Chondrocyte (in vitro differentiated cells): ENCODE data around the gene S100A13. TPM values are rescaled to one million over a fixed set of nuclear protein-coding genes. Genes with fewer than 3 reads are reported as not detected.
A peak's percentile ranks its signal among the peaks of the same experiment; 100 is the strongest.

Experiments
- DNase-seq: peaks from one replicate; pipeline ENCODE4 v3.0.0; 2021; ENCODE audit warnings: mixed read lengths, low spot score
- H3K27ac Mint-ChIP-seq: one replicate; pipeline ENCODE4 v1.8.0; 2021; ENCODE audit warnings: mild to moderate bottlenecking, moderate library complexity, mixed read lengths; ENCODE audit not compliant: unreplicated experiment
- H3K27me3 Mint-ChIP-seq: 2 replicates; pipeline ENCODE4 v1.8.0; 2021; ENCODE audit warnings: low read depth, mixed read lengths
- H3K36me3 Mint-ChIP-seq: 2 replicates; pipeline ENCODE4 v1.8.0; 2021; ENCODE audit warnings: low read depth, mixed read lengths
- H3K4me1 Mint-ChIP-seq: 2 replicates; pipeline ENCODE4 v1.8.0; 2021; ENCODE audit warnings: low read depth, mild to moderate bottlenecking, mixed read lengths
- H3K4me3 Mint-ChIP-seq: one replicate; pipeline ENCODE4 v1.8.0; 2021; ENCODE audit warnings: mild to moderate bottlenecking, moderate library complexity, mixed read lengths; ENCODE audit not compliant: unreplicated experiment
- H3K9me3 Mint-ChIP-seq: 2 replicates; pipeline ENCODE4 v1.8.0; 2021; ENCODE audit warnings: low read depth, mixed read lengths
- CTCF ChIP-seq: fragments of 200-600 bp; sonication (generic); IDR thresholded peaks from 2 replicates; pipeline ENCODE4 v1.5.0; 2021; ENCODE audit warnings: antibody characterized with exemption, mild to moderate bottlenecking, moderate library complexity
- total RNA-seq: library from RNA; stranded (reverse); gene quantifications from 3 replicates; pipeline ENCODE4 v1.2.1, GENCODE V29; 2021

Gene S100A13
- total RNA-seq, 1 donor from 2014 or later, result 113 TPM

- Mint-ChIP-seq H3K27ac (peak overlapping the region; percentile 81), H3K36me3 (peaks cover 2% of the 10 kb centered on the region), H3K9me3 (no peaks in the 10 kb centered on the region), H3K27me3 (no peaks in the 10 kb centered on the region), H3K4me1 (peaks cover 78% of the 10 kb centered on the region), H3K4me3 (no peak overlapping the region)
- peak; percentile 64 for DNase-seq
- no peak for TF ChIP-seq CTCF
These were observed 2.7 kb upstream of the S100A13 start for GRCh38 chr1:153629971-153630370.

- peaks cover under 1% of the 10 kb centered on the region for H3K36me3 Mint-ChIP-seq
- H3K4me3 Mint-ChIP-seq, result no peak overlapping the region
- peak overlapping the region; percentile 81 for H3K27ac Mint-ChIP-seq
- peaks cover 80% of the 10 kb centered on the region for H3K4me1 Mint-ChIP-seq
- no peaks in the 10 kb centered on the region for H3K27me3 Mint-ChIP-seq
- no peak for TF ChIP-seq CTCF
- DNase-seq, result peak; percentile 64
- H3K9me3 Mint-ChIP-seq, result no peaks in the 10 kb centered on the region
These were observed 2.0 kb upstream of the S100A13 start for GRCh38 chr1:153629343-153629665.

- H3K27me3 Mint-ChIP-seq, result no peaks in the 10 kb centered on the region
- peaks cover 81% of the 10 kb centered on the region for H3K4me1 Mint-ChIP-seq
- TF ChIP-seq CTCF, result no peak
- H3K36me3 Mint-ChIP-seq, result peaks cover 5% of the 10 kb centered on the region
- H3K9me3 Mint-ChIP-seq, result no peaks in the 10 kb centered on the region
- peak overlapping the region; percentile 14 for H3K27ac Mint-ChIP-seq
- no peak overlapping the region for H3K4me3 Mint-ChIP-seq
- peak; percentile 60 for DNase-seq
These were observed 1.5 kb upstream of the S100A13 start for GRCh38 chr1:153628638-153629342.

GRCh38 chr1:153627715-153628626, 666 bp upstream of the S100A13 start, which contains the start of gene S100A1:
Gene S100A1 (plus strand): TSS chr1:153628434. CDS start chr1:153630522, 2,088 bp downstream.
- H3K9me3 Mint-ChIP-seq, result no peaks in the 10 kb centered on the region
- peak within 1 kb of the TSS; percentile 86 for H3K4me3 Mint-ChIP-seq
- peak; percentile 60 for TF ChIP-seq CTCF
- H3K36me3 Mint-ChIP-seq, result peaks cover 7% of the 10 kb centered on the region
- peak; percentile 79 for DNase-seq
- H3K27me3 Mint-ChIP-seq, result no peaks in the 10 kb centered on the region
- H3K4me1 Mint-ChIP-seq, result peaks cover 76% of the 10 kb centered on the region
- peak within 1 kb of the TSS; percentile 97 for H3K27ac Mint-ChIP-seq

- Mint-ChIP-seq H3K4me1 (peaks cover 71% of the 10 kb centered on the region), H3K27me3 (no peaks in the 10 kb centered on the region), H3K9me3 (no peaks in the 10 kb centered on the region), H3K36me3 (peaks cover 11% of the 10 kb centered on the region), H3K27ac (peak overlapping the region; percentile 97), H3K4me3 (peak overlapping the region; percentile 86)
- TF ChIP-seq CTCF, result no peak
- DNase-seq, result peak; percentile 13
These were observed 815 bp downstream of the S100A13 start for GRCh38 chr1:153626477-153626903.
